ENCODE data around the gene NDUFA7.
A peak's percentile ranks its signal among the peaks of the same experiment; 100 is the strongest.
"Not testable (repeated sequence)": the region's sequence is repeated elsewhere in the genome, so short reads cannot be mapped to it uniquely, and the experiment has no call there.

Gene NDUFA7

GRCh38 chr19:8321067-8321985 is at the start of gene NDUFA7, which contains the start of gene RPS28:
TSS of gene NDUFA7 (minus strand) at chr19:8321375. CDS start at chr19:8321358, 17 bp downstream.
TSS of gene RPS28 (plus strand) at chr19:8321496. CDS start at chr19:8321531, 35 bp downstream.
- DNase-seq (ENCODE audit: low read depth in 4 of 4, low spot score in 1 of 4) = peak; percentile 91 to 99 (median 93)

- DNase-seq (ENCODE audit: low read depth in 4 of 4, low spot score in 1 of 4) = no peak
Observed at GRCh38 chr19:8370176-8371010, 49.2 kb upstream of the NDUFA7 start.

GRCh38 chr19:8367327-8368001 is 46.3 kb upstream of the NDUFA7 start:
- DNase-seq (ENCODE audit: low read depth in 4 of 4, low spot score in 1 of 4) = no peak

GRCh38 chr19:8366961-8367326 is 45.8 kb upstream of the NDUFA7 start:
- no peak for DNase-seq (ENCODE audit: low read depth in 4 of 4, low spot score in 1 of 4)

- DNase-seq (ENCODE audit: low read depth in 4 of 4, low spot score in 1 of 4) = no peak
Observed at GRCh38 chr19:8366121-8366581, 45.0 kb upstream of the NDUFA7 start.

GRCh38 chr19:8363803-8364771 is 42.9 kb upstream of the NDUFA7 start, which contains the start of gene ANGPTL4:
TSS of gene ANGPTL4 (plus strand) at chr19:8364155. CDS start at chr19:8364322, 167 bp downstream.
- DNase-seq (ENCODE audit: low read depth in 4 of 4, low spot score in 1 of 4) = peak in 3 of 4 experiments; percentile 32 to 69 (median 35)

- DNase-seq (ENCODE audit: low read depth in 4 of 4, low spot score in 1 of 4) = peak in 1 of 4 experiments; percentile 34
Observed at GRCh38 chr19:8361921-8362793, 41.0 kb upstream of the NDUFA7 start.

GRCh38 chr19:8360196-8360595 is 39.0 kb upstream of the NDUFA7 start:
- DNase-seq (ENCODE audit: low read depth in 4 of 4, low spot score in 1 of 4) = no peak

GRCh38 chr19:8358948-8359347 is 37.8 kb upstream of the NDUFA7 start:
- DNase-seq (ENCODE audit: low read depth in 4 of 4, low spot score in 1 of 4) = no peak

GRCh38 chr19:8357007-8357521 is 35.9 kb upstream of the NDUFA7 start:
- no peak for DNase-seq (ENCODE audit: low read depth in 4 of 4, low spot score in 1 of 4)

GRCh38 chr19:8355631-8356402 is 34.6 kb upstream of the NDUFA7 start:
- no peak for DNase-seq (ENCODE audit: low read depth in 4 of 4, low spot score in 1 of 4)

GRCh38 chr19:8352845-8353244 is 31.7 kb upstream of the NDUFA7 start:
- DNase-seq (ENCODE audit: low read depth in 4 of 4, low spot score in 1 of 4) = not testable (repeated sequence)

- DNase-seq (ENCODE audit: low read depth in 4 of 4, low spot score in 1 of 4) = no peak
Observed at GRCh38 chr19:8352134-8352827, 31.1 kb upstream of the NDUFA7 start.

- not testable (repeated sequence) for DNase-seq (ENCODE audit: low read depth in 4 of 4, low spot score in 1 of 4)
Observed at GRCh38 chr19:8349629-8350372, 28.6 kb upstream of the NDUFA7 start.

GRCh38 chr19:8343483-8343844 is 22.3 kb upstream of the NDUFA7 start:
- no peak for DNase-seq (ENCODE audit: low read depth in 4 of 4, low spot score in 1 of 4)

GRCh38 chr19:8342684-8343482 is 21.7 kb upstream of the NDUFA7 start, which contains the start of gene KANK3:
TSS of gene KANK3 (minus strand) at chr19:8343262. CDS start at chr19:8337828, 5,434 bp downstream.
- DNase-seq (ENCODE audit: low read depth in 4 of 4, low spot score in 1 of 4) = peak; percentile 79 to 93 (median 84)
